ENCODE measurements around the gene SLC25A34.

SLC25A34 gene

DNA sequence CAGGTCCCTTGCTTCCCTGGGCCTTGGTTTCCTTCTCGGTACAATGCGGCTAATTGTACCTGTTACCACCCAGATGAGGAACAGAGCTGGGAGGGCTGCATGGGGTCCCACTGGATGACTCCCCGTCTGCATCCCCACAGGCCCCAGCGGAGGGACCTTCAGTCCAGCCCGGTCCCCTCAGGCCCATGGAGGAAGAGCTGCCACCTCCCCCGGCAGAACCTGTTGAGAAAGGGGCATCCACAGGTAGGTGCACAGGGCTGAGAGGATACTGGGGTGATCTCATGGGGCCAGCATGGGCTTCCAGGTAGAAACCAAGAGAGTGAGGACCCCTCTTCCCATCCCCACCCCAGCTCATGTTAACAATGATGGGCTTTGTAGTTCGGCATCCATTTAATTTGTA, 32.3 kb downstream of the SLC25A34 start:
- peaks cover 7% of the 10 kb centered on the region; the same call in 1 of the 2 replicates for H3K4me1 ChIP-seq (ENCODE audit: low read length)

GRCh38 chr1:15770313-15770962, 34.4 kb downstream of the SLC25A34 start:
- no peaks in the 10 kb centered on the region for H3K79me2 ChIP-seq (ENCODE audit: low read length)
- H3K4me2 ChIP-seq (ENCODE audit: low read length) = no peak overlapping the region
- H3K9ac ChIP-seq (ENCODE audit: low read length) = no peak overlapping the region
- H3K4me1 ChIP-seq (ENCODE audit: low read length) = peaks cover 7% of the 10 kb centered on the region; the same call in 1 of the 2 replicates
- H3K27ac ChIP-seq (ENCODE audit: low read length) = no peak overlapping the region
- H2AFZ ChIP-seq (ENCODE audit: low read depth, low read length) = no peak overlapping the region
- H3K36me3 ChIP-seq (replicated peaks; ENCODE audit: low read depth, low read length) = no peaks in the 10 kb centered on the region
- H3K27me3 ChIP-seq (ENCODE audit: low read depth, low read length) = no peaks in the 10 kb centered on the region
- no peak overlapping the region for H3K4me3 ChIP-seq (ENCODE audit: low read length)
- no peaks in the 10 kb centered on the region for H4K20me1 ChIP-seq (ENCODE audit: insufficient read depth, low read length)
- TF ChIP-seq, protein P1, sequence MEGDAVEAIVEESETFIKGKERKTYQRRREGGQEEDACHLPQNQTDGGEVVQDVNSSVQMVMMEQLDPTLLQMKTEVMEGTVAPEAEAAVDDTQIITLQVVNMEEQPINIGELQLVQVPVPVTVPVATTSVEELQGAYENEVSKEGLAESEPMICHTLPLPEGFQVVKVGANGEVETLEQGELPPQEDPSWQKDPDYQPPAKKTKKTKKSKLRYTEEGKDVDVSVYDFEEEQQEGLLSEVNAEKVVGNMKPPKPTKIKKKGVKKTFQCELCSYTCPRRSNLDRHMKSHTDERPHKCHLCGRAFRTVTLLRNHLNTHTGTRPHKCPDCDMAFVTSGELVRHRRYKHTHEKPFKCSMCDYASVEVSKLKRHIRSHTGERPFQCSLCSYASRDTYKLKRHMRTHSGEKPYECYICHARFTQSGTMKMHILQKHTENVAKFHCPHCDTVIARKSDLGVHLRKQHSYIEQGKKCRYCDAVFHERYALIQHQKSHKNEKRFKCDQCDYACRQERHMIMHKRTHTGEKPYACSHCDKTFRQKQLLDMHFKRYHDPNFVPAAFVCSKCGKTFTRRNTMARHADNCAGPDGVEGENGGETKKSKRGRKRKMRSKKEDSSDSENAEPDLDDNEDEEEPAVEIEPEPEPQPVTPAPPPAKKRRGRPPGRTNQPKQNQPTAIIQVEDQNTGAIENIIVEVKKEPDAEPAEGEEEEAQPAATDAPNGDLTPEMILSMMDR (IDR thresholded peaks at IDR 0.05; ENCODE audit: low read depth, low read length) = no peak
- no peak for TF ChIP-seq EZH2phosphoT487 (IDR thresholded peaks at IDR 0.05; ENCODE audit: low read depth)
- no peaks in the 10 kb centered on the region for H3K9me3 ChIP-seq (ENCODE audit: insufficient read depth, low read length)

More for the DNA sequence above, 32.3 kb downstream of the SLC25A34 start:
- H3K4me2 ChIP-seq (ENCODE audit: low read length) = no peak overlapping the region
- no peaks in the 10 kb centered on the region for H3K27me3 ChIP-seq (ENCODE audit: low read depth, low read length)
- no peaks in the 10 kb centered on the region for H3K79me2 ChIP-seq (ENCODE audit: low read length)
- no peaks in the 10 kb centered on the region for H3K9me3 ChIP-seq (ENCODE audit: insufficient read depth, low read length)
- H2AFZ ChIP-seq (ENCODE audit: low read depth, low read length) = no peak overlapping the region
- H3K4me3 ChIP-seq (ENCODE audit: low read length) = no peak overlapping the region
- no peak for TF ChIP-seq EZH2phosphoT487 (IDR thresholded peaks at IDR 0.05; ENCODE audit: low read depth)
- TF ChIP-seq, protein P1 (IDR thresholded peaks at IDR 0.05; ENCODE audit: low read depth, low read length) = no peak
- H4K20me1 ChIP-seq (ENCODE audit: insufficient read depth, low read length) = no peaks in the 10 kb centered on the region
- no peaks in the 10 kb centered on the region for H3K36me3 ChIP-seq (replicated peaks; ENCODE audit: low read depth, low read length)
- H3K27ac ChIP-seq (ENCODE audit: low read length) = no peak overlapping the region
- H3K9ac ChIP-seq (ENCODE audit: low read length) = no peak overlapping the region

DNA sequence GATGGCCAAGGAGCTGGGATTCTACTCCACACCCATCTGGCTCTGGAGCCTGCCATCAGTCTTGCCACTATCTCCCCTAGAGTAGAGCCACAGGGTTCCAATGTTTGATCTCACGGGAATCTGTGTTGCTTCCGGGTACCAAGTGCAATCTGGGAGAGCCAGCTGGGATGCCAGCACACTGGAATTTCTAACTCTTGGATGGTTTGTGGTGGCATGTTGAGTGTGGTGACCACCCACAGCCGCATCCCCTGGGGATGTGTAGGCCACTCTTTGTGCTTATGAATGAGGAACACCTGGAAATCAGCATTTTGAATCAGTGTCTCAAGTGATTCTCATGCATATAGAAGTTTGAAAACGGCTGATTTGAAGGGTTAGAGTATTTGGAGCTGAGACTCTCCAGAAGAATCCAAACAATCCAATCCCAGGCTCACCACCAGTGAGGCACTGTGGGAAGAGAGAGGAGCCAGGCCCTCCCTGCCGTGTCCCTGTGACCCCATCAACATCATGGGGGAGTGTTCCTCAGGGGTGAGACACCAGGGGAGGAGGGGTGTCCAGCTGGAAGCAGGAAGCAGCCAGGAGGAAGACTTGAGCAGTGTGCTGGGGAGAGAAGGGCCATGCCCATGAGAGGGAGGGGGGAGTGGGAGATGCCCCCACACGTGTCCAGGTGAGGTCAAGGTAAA, 35.9 kb downstream of the SLC25A34 start:
- Histone ChIP-seq H3K79me2 (ENCODE audit: low read length) (no peaks in the 10 kb centered on the region), H3K4me3 (ENCODE audit: low read length) (no peak overlapping the region), H3K4me1 (ENCODE audit: low read length) (no peaks in the 10 kb centered on the region), H3K27me3 (ENCODE audit: low read depth, low read length) (no peaks in the 10 kb centered on the region), H3K36me3 (replicated peaks; ENCODE audit: low read depth, low read length) (no peaks in the 10 kb centered on the region), H3K9me3 (ENCODE audit: insufficient read depth, low read length) (no peaks in the 10 kb centered on the region), H3K9ac (ENCODE audit: low read length) (no peak overlapping the region), H3K4me2 (ENCODE audit: low read length) (no peak overlapping the region), H4K20me1 (ENCODE audit: insufficient read depth, low read length) (no peaks in the 10 kb centered on the region), H3K27ac (ENCODE audit: low read length) (no peak overlapping the region), H2AFZ (ENCODE audit: low read depth, low read length) (no peak overlapping the region)
- no peak for TF ChIP-seq EZH2phosphoT487 (IDR thresholded peaks at IDR 0.05; ENCODE audit: low read depth)
- TF ChIP-seq, protein P1 (IDR thresholded peaks at IDR 0.05; ENCODE audit: low read depth, low read length) = no peak

GRCh38 chr1:15775706-15776105, 39.6 kb downstream of the SLC25A34 start:
- H4K20me1 ChIP-seq (ENCODE audit: insufficient read depth, low read length) = no peaks in the 10 kb centered on the region
- H3K4me1 ChIP-seq (ENCODE audit: low read length) = no peaks in the 10 kb centered on the region
- no peak overlapping the region for H3K27ac ChIP-seq (ENCODE audit: low read length)
- H3K36me3 ChIP-seq (replicated peaks; ENCODE audit: low read depth, low read length) = no peaks in the 10 kb centered on the region
- no peak for TF ChIP-seq EZH2phosphoT487 (IDR thresholded peaks at IDR 0.05; ENCODE audit: low read depth)
- TF ChIP-seq, protein P1 (IDR thresholded peaks at IDR 0.05; ENCODE audit: low read depth, low read length) = no peak
- no peak overlapping the region for H3K9ac ChIP-seq (ENCODE audit: low read length)
- no peak overlapping the region for H3K4me2 ChIP-seq (ENCODE audit: low read length)
- no peak overlapping the region for H3K4me3 ChIP-seq (ENCODE audit: low read length)
- H3K9me3 ChIP-seq (ENCODE audit: insufficient read depth, low read length) = no peaks in the 10 kb centered on the region
- no peaks in the 10 kb centered on the region for H3K27me3 ChIP-seq (ENCODE audit: low read depth, low read length)
- no peak overlapping the region for H2AFZ ChIP-seq (ENCODE audit: low read depth, low read length)
- no peaks in the 10 kb centered on the region for H3K79me2 ChIP-seq (ENCODE audit: low read length)
